Keratinocyte (primary cell): Measurements from ENCODE around the gene ANKRD16. TPM values are rescaled to one million over a fixed set of nuclear protein-coding genes. Genes with fewer than 3 reads are reported as not detected.

Experiments used
- DNase-seq: peaks from one replicate; pipeline ENCODE4 v3.0.0-alpha.2; 2011; ENCODE audit warnings: low read depth, missing footprints, low spot score
- FAIRE-seq: peaks from 2 replicates; lab custom pipeline; 2011; peaks lifted over from hg19 to GRCh38; lab: Jason Lieb, UNC
- H2AFZ ChIP-seq: 2 replicates; pipeline ENCODE4 v1.6.0; 2012; ENCODE audit warnings: low read length, control low read depth, inconsistent platforms; ENCODE audit not compliant: control insufficient read depth
- H3K27ac ChIP-seq: 2 replicates; pipeline ENCODE4 v1.5.1; 2011; ENCODE audit warnings: low read length; ENCODE audit not compliant: control insufficient read depth, insufficient read depth
- H3K27me3 ChIP-seq: 3 replicates; pipeline ENCODE4 v1.6.0; 2011; ENCODE audit warnings: low read length; ENCODE audit not compliant: control insufficient read depth, insufficient read depth; ENCODE audit errors: extremely low read depth
- H3K36me3 ChIP-seq, 2 experiments: 2 replicates in 1 of 2; 3 replicates in 1 of 2; pipeline ENCODE4 v1.5.1; 2011; ENCODE audit warnings: low read length in 2 of 2, mild to moderate bottlenecking in 1 of 2; ENCODE audit not compliant: control insufficient read depth in 2 of 2, insufficient read depth in 2 of 2; ENCODE audit errors: extremely low read depth in 1 of 2
- H3K4me1 ChIP-seq: 3 replicates; pipeline ENCODE4 v1.5.1; 2011; ENCODE audit warnings: low read length; ENCODE audit not compliant: control insufficient read depth, insufficient read depth; ENCODE audit errors: extremely low read depth
- H3K4me2 ChIP-seq: 3 replicates; pipeline ENCODE4 v1.6.0; 2011; ENCODE audit warnings: low read depth, low read length; ENCODE audit not compliant: control insufficient read depth, insufficient read depth; ENCODE audit errors: extremely low read depth
- H3K4me3 ChIP-seq, 3 experiments: fragments of 200-600 bp in 1 of 3; sonication (generic) in 1 of 3; 2 replicates in 2 of 3; 3 replicates in 1 of 3; pipeline ENCODE4 v1.5.1; 2011 to 2016; ENCODE audit warnings: low read length in 3 of 3, mild to moderate bottlenecking in 3 of 3, control low read depth in 2 of 3, inconsistent platforms in 1 of 3, low read depth in 1 of 3, mixed read lengths in 1 of 3, mixed run types in 1 of 3, moderate library complexity in 1 of 3; ENCODE audit not compliant: control insufficient read depth in 2 of 3, insufficient read depth in 2 of 3; ENCODE audit errors: extremely low read depth in 1 of 3
- H3K79me2 ChIP-seq: 2 replicates; pipeline ENCODE4 v1.6.0; 2012; ENCODE audit warnings: low read length; ENCODE audit not compliant: control insufficient read depth, insufficient read depth
- H3K9ac ChIP-seq: 3 replicates; pipeline ENCODE4 v1.6.0; 2011; ENCODE audit warnings: low read length; ENCODE audit not compliant: control insufficient read depth, insufficient read depth; ENCODE audit errors: extremely low read depth
- H3K9me1 ChIP-seq: 3 replicates; pipeline ENCODE4 v1.6.0; 2011; ENCODE audit warnings: low read length; ENCODE audit not compliant: control insufficient read depth, insufficient read depth; ENCODE audit errors: extremely low read depth
- H3K9me3 ChIP-seq: 2 replicates; pipeline ENCODE4 v1.5.1; 2012; ENCODE audit warnings: low read depth, low read length; ENCODE audit not compliant: control insufficient read depth
- H4K20me1 ChIP-seq: 3 replicates; pipeline ENCODE4 v1.6.0; 2011; ENCODE audit warnings: low read length; ENCODE audit not compliant: control insufficient read depth, insufficient read depth; ENCODE audit errors: extremely low read depth
- EZH2 ChIP-seq: IDR thresholded peaks from one replicate; pipeline ENCODE4 v1.6.1; 2012; ENCODE audit warnings: inconsistent platforms, mild to moderate bottlenecking, low read length, moderate library complexity
- dilution Hi-C: fragments of 300-500 bp; cut with MboI; formaldehyde crosslinking; loops from one replicate; pipeline ENCODE4 v1.7.0; 2020; ENCODE audit warnings: low sequenced_read_pairs; ENCODE audit not compliant: extremely low pct_ligation_motif_present
- polyA plus RNA-seq, 5 experiments: library from polyadenylated mRNA; depleted of rRNA in 3 of 5; stranded (reverse) in 3 of 5; stranded (forward) in 1 of 5; unstranded in 1 of 5; fragments of >200 nt; gene quantifications; 1 replicate in 1 of 5; 2 replicates in 3 of 5; 3 replicates in 1 of 5; pipeline versions ENCODE4 v1.2.1 to v1.2.3, GENCODE V29; 2011 to 2012; ENCODE audit warnings: missing spikeins in 2 of 5, low read depth in 1 of 5, low replicate concordance in 1 of 5
- TF ChIP-seq, protein P1 (sequence below), 3 experiments: IDR thresholded peaks in 1 of 3; conservative IDR thresholded peaks in 1 of 3; optimal IDR thresholded peaks in 1 of 3; 2 replicates in 2 of 3; 3 replicates in 1 of 3; pipeline versions ENCODE3 to v1.5.1; 2011; ENCODE audit warnings: low read length in 3 of 3, mild to moderate bottlenecking in 3 of 3, moderate library complexity in 2 of 3, control low read depth in 1 of 3, inconsistent platforms in 1 of 3; ENCODE audit not compliant: insufficient read depth in 2 of 3; ENCODE audit errors: extremely low read depth in 1 of 3

Gene ANKRD16
- polyA plus RNA-seq, 1 donor (not counting 4 experiments of a cell fraction or from before 2014, with no cell fraction given) = 6.2 TPM

DNA sequence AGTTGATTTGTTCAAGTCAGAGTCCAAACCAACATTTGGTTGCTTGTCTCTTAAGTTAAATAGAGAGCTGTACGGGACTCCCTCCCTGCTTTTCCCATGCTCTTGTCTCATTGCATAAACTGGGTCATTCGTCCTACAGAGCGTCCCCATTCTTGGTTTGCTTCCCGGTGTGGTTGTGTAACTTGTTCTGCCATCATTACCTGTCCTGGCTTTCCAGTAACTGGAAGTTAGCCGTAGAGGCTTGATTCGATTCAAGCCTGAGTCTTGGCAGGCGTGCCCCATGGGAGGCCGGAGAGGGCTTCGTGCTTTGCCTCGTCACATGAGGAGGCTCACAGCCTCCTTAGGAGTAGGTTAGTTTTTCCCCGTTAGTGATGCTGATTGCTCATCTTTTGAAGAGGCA is 40.6 kb upstream of the ANKRD16 start:
- H3K4me2 ChIP-seq = no peak overlapping the region
- H4K20me1 ChIP-seq = no peaks in the 10 kb centered on the region
- H3K4me1 ChIP-seq = no peaks in the 10 kb centered on the region
- no peak overlapping the region for H3K27ac ChIP-seq
- DNase-seq (no peak), FAIRE-seq (no peak)
- no peaks in the 10 kb centered on the region for H3K79me2 ChIP-seq
- H3K9ac ChIP-seq = no peak overlapping the region
- H3K27me3 ChIP-seq = no peaks in the 10 kb centered on the region
- TF ChIP-seq EZH2 = no peak
- TF ChIP-seq, protein P1, sequence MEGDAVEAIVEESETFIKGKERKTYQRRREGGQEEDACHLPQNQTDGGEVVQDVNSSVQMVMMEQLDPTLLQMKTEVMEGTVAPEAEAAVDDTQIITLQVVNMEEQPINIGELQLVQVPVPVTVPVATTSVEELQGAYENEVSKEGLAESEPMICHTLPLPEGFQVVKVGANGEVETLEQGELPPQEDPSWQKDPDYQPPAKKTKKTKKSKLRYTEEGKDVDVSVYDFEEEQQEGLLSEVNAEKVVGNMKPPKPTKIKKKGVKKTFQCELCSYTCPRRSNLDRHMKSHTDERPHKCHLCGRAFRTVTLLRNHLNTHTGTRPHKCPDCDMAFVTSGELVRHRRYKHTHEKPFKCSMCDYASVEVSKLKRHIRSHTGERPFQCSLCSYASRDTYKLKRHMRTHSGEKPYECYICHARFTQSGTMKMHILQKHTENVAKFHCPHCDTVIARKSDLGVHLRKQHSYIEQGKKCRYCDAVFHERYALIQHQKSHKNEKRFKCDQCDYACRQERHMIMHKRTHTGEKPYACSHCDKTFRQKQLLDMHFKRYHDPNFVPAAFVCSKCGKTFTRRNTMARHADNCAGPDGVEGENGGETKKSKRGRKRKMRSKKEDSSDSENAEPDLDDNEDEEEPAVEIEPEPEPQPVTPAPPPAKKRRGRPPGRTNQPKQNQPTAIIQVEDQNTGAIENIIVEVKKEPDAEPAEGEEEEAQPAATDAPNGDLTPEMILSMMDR (optimal IDR thresholded peaks at IDR 0.05 in 1 of 3, IDR thresholded peaks at IDR 0.05 in 1 of 3, conservative IDR thresholded peaks at IDR 0.05 in 1 of 3; ENCODE audit: extremely low read depth in 1 of 3, insufficient read depth in 2 of 3, low read length in 3 of 3) = no peak
- H2AFZ ChIP-seq = no peak overlapping the region
- no peaks in the 10 kb centered on the region for H3K9me1 ChIP-seq
- no peaks in the 10 kb centered on the region for H3K9me3 ChIP-seq
- no peak overlapping the region for H3K4me3 ChIP-seq
- dilution Hi-C loops = no loop called here
- H3K36me3 ChIP-seq = peaks cover 25 to 26% of the 10 kb centered on the region in 2 experiments

DNA sequence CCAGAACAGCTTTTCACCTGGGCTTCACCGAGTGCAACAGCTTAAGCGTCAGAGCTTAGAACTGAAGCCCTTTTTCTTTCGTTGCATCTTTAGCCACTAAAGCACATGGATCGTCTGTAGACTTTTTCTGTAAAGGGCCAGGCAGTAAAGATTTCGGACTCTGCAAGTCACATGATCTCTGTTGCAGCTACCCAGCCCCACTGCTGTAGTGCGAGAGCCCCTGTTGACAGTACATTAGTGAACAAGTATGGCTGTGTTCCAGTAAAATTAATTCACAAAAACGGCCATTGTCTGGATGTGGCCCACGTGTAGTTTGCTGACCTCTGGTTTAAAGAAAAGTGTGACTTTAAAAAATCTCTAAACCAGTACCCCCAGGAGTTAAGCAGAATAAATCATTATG is 39.7 kb upstream of the ANKRD16 start:
- DNase-seq (no peak), FAIRE-seq (no peak)
- no peak overlapping the region for H2AFZ ChIP-seq
- no peak overlapping the region for H3K4me2 ChIP-seq
- H4K20me1 ChIP-seq = no peaks in the 10 kb centered on the region
- H3K9me3 ChIP-seq = no peaks in the 10 kb centered on the region
- H3K9me1 ChIP-seq = no peaks in the 10 kb centered on the region
- H3K27me3 ChIP-seq = no peaks in the 10 kb centered on the region
- no peak overlapping the region for H3K9ac ChIP-seq
- peaks cover 24 to 34% of the 10 kb centered on the region in 2 experiments for H3K36me3 ChIP-seq
- no peak overlapping the region for H3K4me3 ChIP-seq
- no peak overlapping the region for H3K27ac ChIP-seq
- TF ChIP-seq, protein P1 (optimal IDR thresholded peaks at IDR 0.05 in 1 of 3, IDR thresholded peaks at IDR 0.05 in 1 of 3, conservative IDR thresholded peaks at IDR 0.05 in 1 of 3; ENCODE audit: extremely low read depth in 1 of 3, insufficient read depth in 2 of 3, low read length in 3 of 3) = no peak
- TF ChIP-seq EZH2 = no peak
- H3K4me1 ChIP-seq = no peaks in the 10 kb centered on the region
- dilution Hi-C loops = no loop called here
- no peaks in the 10 kb centered on the region for H3K79me2 ChIP-seq
